Activated T-helper 2 cell treated with anti-CD3 and anti-CD28 coated beads, Interferon-gamma antibody, Interleukin-2, Interleukin-4, amounts not matched to agents 10 μg/mL and 5 μg/mL and 100 μg/mL, durations not matched to agents 14 hours and 24 hours and 36 hours (primary cell): ENCODE data around the gene CA9. TPM values are rescaled to one million over a fixed set of nuclear protein-coding genes. Genes with fewer than 3 reads are reported as not detected.

Experiments used
- DNase-seq: peaks from one replicate; pipeline ENCODE4 v3.0.0; 2021; ENCODE audit warnings: low spot score
- H3K27ac Mint-ChIP-seq: one replicate; pipeline ENCODE4 v1.8.0; 2021; ENCODE audit warnings: mixed read lengths
- H3K27me3 Mint-ChIP-seq: one replicate; pipeline ENCODE4 v1.8.0; 2021; ENCODE audit warnings: low read depth, mixed read lengths
- H3K36me3 Mint-ChIP-seq: one replicate; pipeline ENCODE4 v1.8.0; 2021; ENCODE audit warnings: low read depth, mixed read lengths
- H3K4me1 Mint-ChIP-seq: one replicate; pipeline ENCODE4 v1.8.0; 2021; ENCODE audit warnings: low read depth, mixed read lengths
- H3K4me3 Mint-ChIP-seq: one replicate; pipeline ENCODE4 v1.8.0; 2021; ENCODE audit warnings: low read depth, mild to moderate bottlenecking, moderate library complexity, mixed read lengths
- H3K9me3 Mint-ChIP-seq: one replicate; pipeline ENCODE4 v1.8.0; 2021; ENCODE audit warnings: mixed read lengths
- intact Hi-C: fragments of 100-400 bp; cut with micrococcal nuclease; formaldehyde crosslinking; loops from one replicate; pipeline ENCODE4 v1.15.1; 2023
- total RNA-seq: library from RNA; stranded (reverse); gene quantifications from 2 replicates; pipeline ENCODE4 v1.2.3, GENCODE V29; 2022

CA9 gene
- total RNA-seq, 1 donor from 2014 or later: 0.89 TPM

GRCh38 chr9:35723908-35724307, 50.2 kb downstream of the CA9 start:
- intact Hi-C loops: no loop called here
- no peak for DNase-seq
- Mint-ChIP-seq H3K27ac (no peak overlapping the region), H3K36me3 (peaks cover 60% of the 10 kb centered on the region), H3K4me3 (no peak overlapping the region), H3K27me3 (no peaks in the 10 kb centered on the region), H3K9me3 (no peaks in the 10 kb centered on the region), H3K4me1 (peaks cover 4% of the 10 kb centered on the region)

- no peaks in the 10 kb centered on the region for H3K27me3 Mint-ChIP-seq
- no peaks in the 10 kb centered on the region for H3K9me3 Mint-ChIP-seq
- H3K4me1 Mint-ChIP-seq: peaks cover 4% of the 10 kb centered on the region
- intact Hi-C loops: no loop called here
- H3K4me3 Mint-ChIP-seq: no peak overlapping the region
- H3K27ac Mint-ChIP-seq: no peak overlapping the region
- H3K36me3 Mint-ChIP-seq: peaks cover 53% of the 10 kb centered on the region
- no peak for DNase-seq
Observed at GRCh38 chr9:35725362-35725761, 51.6 kb downstream of the CA9 start.

GRCh38 chr9:35726931-35727330, 53.2 kb downstream of the CA9 start:
- Mint-ChIP-seq H3K4me1 (peaks cover 9% of the 10 kb centered on the region), H3K27me3 (no peaks in the 10 kb centered on the region), H3K9me3 (no peaks in the 10 kb centered on the region), H3K27ac (peak overlapping the region; percentile 82), H3K4me3 (no peak overlapping the region), H3K36me3 (peaks cover 47% of the 10 kb centered on the region)
- intact Hi-C loops: no loop called here
- DNase-seq: no peak

- H3K27ac Mint-ChIP-seq: no peak overlapping the region
- no peaks in the 10 kb centered on the region for H3K27me3 Mint-ChIP-seq
- intact Hi-C loops: loop anchor here (2.0 kb wide), 2 partner anchors 39 to 81 kb away; partner anchors contain the start of gene TPM2
- no peak for DNase-seq
- H3K9me3 Mint-ChIP-seq: no peaks in the 10 kb centered on the region
- H3K36me3 Mint-ChIP-seq: peaks cover 40% of the 10 kb centered on the region
- H3K4me1 Mint-ChIP-seq: peaks cover 9% of the 10 kb centered on the region
- H3K4me3 Mint-ChIP-seq: no peak overlapping the region
Observed at GRCh38 chr9:35727676-35728040, 53.9 kb downstream of the CA9 start.

- no peaks in the 10 kb centered on the region for H3K27me3 Mint-ChIP-seq
- no peaks in the 10 kb centered on the region for H3K9me3 Mint-ChIP-seq
- peaks cover 39% of the 10 kb centered on the region for H3K36me3 Mint-ChIP-seq
- H3K27ac Mint-ChIP-seq: no peak overlapping the region
- DNase-seq: no peak
- H3K4me3 Mint-ChIP-seq: no peak overlapping the region
- peaks cover 13% of the 10 kb centered on the region for H3K4me1 Mint-ChIP-seq
- intact Hi-C loops: loop anchor here (2.0 kb wide), 2 partner anchors 40 to 82 kb away; partner anchors contain the start of gene TPM2
Observed at GRCh38 chr9:35728041-35728971, 54.6 kb downstream of the CA9 start.

GRCh38 chr9:35729101-35729500, 55.4 kb downstream of the CA9 start:
- no peaks in the 10 kb centered on the region for H3K9me3 Mint-ChIP-seq
- no peaks in the 10 kb centered on the region for H3K27me3 Mint-ChIP-seq
- DNase-seq: no peak
- peaks cover 17% of the 10 kb centered on the region for H3K4me1 Mint-ChIP-seq
- H3K4me3 Mint-ChIP-seq: no peak overlapping the region
- intact Hi-C loops: loop anchor here (2.0 kb wide), 2 partner anchors 40 to 82 kb away; partner anchors contain the start of gene TPM2
- H3K36me3 Mint-ChIP-seq: peaks cover 34% of the 10 kb centered on the region
- H3K27ac Mint-ChIP-seq: no peak overlapping the region

GRCh38 chr9:35729700-35730485, 56.2 kb downstream of the CA9 start:
- intact Hi-C loops: loop anchor here (2.0 kb wide), 2 partner anchors 41 to 83 kb away; partner anchors contain the start of gene TPM2
- Mint-ChIP-seq H3K4me3 (no peak overlapping the region), H3K9me3 (no peaks in the 10 kb centered on the region), H3K27ac (no peak overlapping the region), H3K27me3 (no peaks in the 10 kb centered on the region), H3K4me1 (peaks cover 20% of the 10 kb centered on the region), H3K36me3 (peaks cover 31% of the 10 kb centered on the region)
- DNase-seq: no peak

- DNase-seq: no peak
- H3K36me3 Mint-ChIP-seq: peaks cover 32% of the 10 kb centered on the region
- no peak overlapping the region for H3K27ac Mint-ChIP-seq
- intact Hi-C loops: no loop called here
- no peaks in the 10 kb centered on the region for H3K27me3 Mint-ChIP-seq
- no peaks in the 10 kb centered on the region for H3K9me3 Mint-ChIP-seq
- peaks cover 26% of the 10 kb centered on the region for H3K4me1 Mint-ChIP-seq
- H3K4me3 Mint-ChIP-seq: no peak overlapping the region
Observed at GRCh38 chr9:35730486-35730854, 56.7 kb downstream of the CA9 start.

Other genes with a start within 250 kb of the CA9 start
- 5.9 and 6.7 TPM in 2 replicates for gene RUSC2, start 183.8 kb upstream of the CA9 start, total RNA-seq
- gene TESK1, start 68.7 kb upstream of the CA9 start, total RNA-seq: 44.5 and 48.0 TPM in 2 replicates
- gene CD72, start 55.5 kb upstream of the CA9 start, total RNA-seq: 11.3 and 11.4 TPM in 2 replicates
- gene SIT1, start 23.0 kb upstream of the CA9 start, total RNA-seq: 90.2 and 92.1 TPM in 2 replicates
- gene RMRP, start 15.9 kb upstream of the CA9 start, total RNA-seq: 5,290 and 6,583 TPM in 2 replicates
- 23.0 TPM in 2 replicates for gene CCDC107, start 15.6 kb upstream of the CA9 start, total RNA-seq
- gene ARHGEF39, start 8.7 kb upstream of the CA9 start, total RNA-seq: 11.1 and 12.3 TPM in 2 replicates
- 4.1 and 4.6 TPM in 2 replicates for gene TPM2, start 16.0 kb downstream of the CA9 start, total RNA-seq
- gene TLN1, start 58.3 kb downstream of the CA9 start, total RNA-seq: 253 and 267 TPM in 2 replicates
- gene CREB3, start 58.7 kb downstream of the CA9 start, total RNA-seq: 34.3 and 34.5 TPM in 2 replicates
- 54.0 and 57.0 TPM in 2 replicates for gene GBA2, start 75.3 kb downstream of the CA9 start, total RNA-seq
- gene RGP1, start 75.4 kb downstream of the CA9 start, total RNA-seq: 17.0 and 17.1 TPM in 2 replicates
- gene MSMP, start 80.3 kb downstream of the CA9 start, total RNA-seq: 0.37 and 0.41 TPM in 2 replicates
- 10.4 and 12.0 TPM in 2 replicates for gene NPR2, start 117.7 kb downstream of the CA9 start, total RNA-seq
- gene SPAG8, start 138.3 kb downstream of the CA9 start, total RNA-seq: 0.82 and 1.5 TPM in 2 replicates
- 49.4 and 49.7 TPM in 2 replicates for gene HINT2, start 141.1 kb downstream of the CA9 start, total RNA-seq
- gene FAM221B, start 154.8 kb downstream of the CA9 start, total RNA-seq: not detected in 2 replicates
- gene TMEM8B, start 155.3 kb downstream of the CA9 start, total RNA-seq: 3.0 and 3.4 TPM in 2 replicates
- not detected in 2 replicates for gene OR13J1, start 196.5 kb downstream of the CA9 start, total RNA-seq
- gene HRCT1, start 232.3 kb downstream of the CA9 start, total RNA-seq: not detected in 2 replicates
- gene SPAAR, start 235.6 kb downstream of the CA9 start, total RNA-seq: not detected in 2 replicates